Caco-2 (cell line): Measurements from ENCODE around the gene RLN2. TPM values are rescaled to one million over a fixed set of nuclear protein-coding genes. Genes with fewer than 3 reads are reported as not detected.
"Not testable (repeated sequence)": the region's sequence is repeated elsewhere in the genome, so short reads cannot be mapped to it uniquely, and the experiment has no call there.

Experiments
- BruUV-seq: library from RNA; stranded (reverse); fragments of 400-500 nt; replicated peaks from 2 replicates; lab custom pipeline; 2021; lab: Mats Ljungman, UMichigan
- CTCF ChIA-PET: fragments of 300-600 bp; sonication (Branson Sonifier 250); formaldehyde crosslinking; loops from one replicate; lab custom pipeline; 2022; ENCODE audit warnings: antibody characterized with exemption; lab: Charles Lee
- POLR2A ChIA-PET: fragments of 300-600 bp; sonication (Branson Sonifier 250); formaldehyde crosslinking; loops from one replicate; lab custom pipeline; 2022; ENCODE audit warnings: antibody characterized with exemption; lab: Charles Lee
- DNase-seq, 2 experiments: peaks; one replicate each; pipeline versions ENCODE4 v3.0.0 to v3.0.0-alpha.2; 2020 to 2022
- H3K27me3 ChIP-seq: replicated peaks from 2 replicates; pipeline ENCODE4 v1.6.0; 2011; ENCODE audit warnings: low read length; ENCODE audit not compliant: control insufficient read depth, insufficient read depth
- H3K36me3 ChIP-seq: 2 replicates; pipeline ENCODE4 v1.5.1; 2011; ENCODE audit warnings: low read length; ENCODE audit not compliant: control insufficient read depth, insufficient read depth
- H3K4me1 ChIP-seq: fragments of 250-450 bp; sonication (Bioruptor Pico); 2 replicates; pipeline ENCODE4 v1.5.1; 2020; ENCODE audit warnings: mild to moderate bottlenecking
- H3K4me3 ChIP-seq: 2 replicates; pipeline ENCODE4 v1.5.1; 2011; ENCODE audit warnings: low read depth, mild to moderate bottlenecking, control low read depth, low read length
- H3K9me3 ChIP-seq: fragments of 250-450 bp; sonication (Bioruptor Pico); 2 replicates; pipeline ENCODE4 v1.5.1; 2020; ENCODE audit warnings: mild to moderate bottlenecking, moderate library complexity
- H3K27ac Mint-ChIP-seq: one replicate; pipeline ENCODE4 v1.8.0; 2022; ENCODE audit warnings: mixed read lengths; ENCODE audit not compliant: unreplicated experiment
- H3K27me3 Mint-ChIP-seq: one replicate; pipeline ENCODE4 v1.8.0; 2022; ENCODE audit warnings: mixed read lengths; ENCODE audit not compliant: insufficient read depth, unreplicated experiment
- H3K36me3 Mint-ChIP-seq: one replicate; pipeline ENCODE4 v1.8.0; 2022; ENCODE audit warnings: mild to moderate bottlenecking, mixed read lengths; ENCODE audit not compliant: insufficient read depth, unreplicated experiment
- H3K4me1 Mint-ChIP-seq: one replicate; pipeline ENCODE4 v1.8.0; 2022; ENCODE audit warnings: low read depth, mixed read lengths; ENCODE audit not compliant: unreplicated experiment
- H3K4me3 Mint-ChIP-seq: one replicate; pipeline ENCODE4 v1.8.0; 2022; ENCODE audit warnings: mild to moderate bottlenecking, moderate library complexity, mixed read lengths; ENCODE audit not compliant: unreplicated experiment
- H3K9me3 Mint-ChIP-seq: one replicate; pipeline ENCODE4 v1.8.0; 2022; ENCODE audit warnings: mixed read lengths; ENCODE audit not compliant: unreplicated experiment
- CTCF ChIP-seq, 2 experiments: fragments of 200-600 bp in 1 of 2; IDR thresholded peaks; 1 replicate in 1 of 2; 2 replicates in 1 of 2; pipeline versions ENCODE4 v1.5.1 to v1.8.0; 2011 to 2022; ENCODE audit warnings: antibody characterized with exemption in 1 of 2, control low read depth in 1 of 2, inconsistent platforms in 1 of 2, low read depth in 1 of 2, low read length in 1 of 2, mild to moderate bottlenecking in 1 of 2, moderate library complexity in 1 of 2; ENCODE audit not compliant: insufficient read depth in 1 of 2, severe bottlenecking in 1 of 2, unreplicated experiment in 1 of 2
- intact Hi-C: fragments of 100-400 bp; cut with micrococcal nuclease; formaldehyde crosslinking; loops from one replicate; pipeline ENCODE4 v1.10.0; 2022; ENCODE audit not compliant: unreplicated experiment
- total RNA-seq: library from RNA; stranded (reverse); gene quantifications from 2 replicates; pipeline ENCODE4 v1.2.3, GENCODE V29; 2022

Gene RLN2
- total RNA-seq, 1 experiment from 2014 or later = 3.4 TPM

DNA sequence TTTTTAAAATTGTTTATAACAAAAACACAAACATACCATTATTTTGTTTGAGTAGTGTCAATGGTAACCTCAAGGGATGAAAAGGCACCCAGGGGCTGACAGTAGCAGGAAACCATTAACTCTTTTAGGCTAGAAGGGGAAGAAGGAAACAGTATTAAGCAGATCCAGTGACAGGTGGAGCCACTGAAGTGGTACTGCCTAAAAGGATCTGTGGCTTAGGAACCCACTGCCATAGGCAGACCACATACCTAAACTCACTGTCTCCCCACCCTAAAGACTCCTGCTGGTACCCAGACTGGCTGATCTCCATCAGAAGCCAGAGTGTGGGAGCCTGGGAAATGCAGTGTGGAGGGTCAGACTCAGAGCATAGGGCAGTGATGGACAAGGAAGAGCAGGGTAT is 21.7 kb upstream of the RLN2 start:
- ChIA-PET POLR2A (no interaction called here), CTCF (no interaction called here)
- Histone ChIP-seq H3K36me3 (no peaks in the 10 kb centered on the region), H3K27me3 (no peaks in the 10 kb centered on the region), H3K4me3 (no peak overlapping the region), H3K9me3 (no peaks in the 10 kb centered on the region), H3K4me1 (no peaks in the 10 kb centered on the region)
- Mint-ChIP-seq H3K36me3 (no peaks in the 10 kb centered on the region), H3K4me3 (no peak overlapping the region), H3K9me3 (peaks cover 9% of the 10 kb centered on the region), H3K4me1 (no peaks in the 10 kb centered on the region), H3K27me3 (peaks cover 6% of the 10 kb centered on the region), H3K27ac (no peak overlapping the region)
- no peak for DNase-seq
- intact Hi-C loops = no loop called here
- no TSS peak for BruUV-seq
- no peak for TF ChIP-seq CTCF (IDR thresholded peaks at IDR 0.05; ENCODE audit: insufficient read depth in 1 of 2, low read depth in 1 of 2, low read length in 1 of 2, severe bottlenecking in 1 of 2, unreplicated experiment in 1 of 2)

DNA sequence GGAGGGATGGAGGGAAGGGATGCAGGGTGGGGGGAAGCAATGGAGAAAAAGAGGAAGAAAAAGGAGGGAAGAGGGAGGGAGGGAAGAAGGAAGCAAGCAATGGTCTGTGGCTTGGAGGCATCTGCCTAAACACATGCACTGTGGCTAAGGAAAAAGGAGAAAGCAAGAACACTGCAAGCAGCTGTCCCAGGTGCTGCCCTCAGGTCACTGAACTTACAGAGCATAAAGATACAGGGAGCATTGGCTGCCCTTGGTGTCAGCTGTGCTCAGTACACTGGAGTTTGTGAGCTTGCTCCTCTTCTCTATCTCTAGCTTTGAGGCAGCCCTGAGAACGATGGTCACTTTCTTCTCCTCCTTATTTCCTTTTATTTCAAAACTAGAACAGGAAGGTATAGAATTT is 17.1 kb upstream of the RLN2 start:
- DNase-seq, H3K4me3 Mint-ChIP-seq, H3K27me3 ChIP-seq, H3K4me1 Mint-ChIP-seq, BruUV-seq, H3K27ac Mint-ChIP-seq, H3K9me3 Mint-ChIP-seq, H3K4me1 ChIP-seq, H3K27me3 Mint-ChIP-seq, H3K36me3 ChIP-seq, H3K4me3 ChIP-seq, H3K9me3 ChIP-seq, H3K36me3 Mint-ChIP-seq, POLR2A ChIA-PET: not testable (repeated sequence)
- intact Hi-C loops = loop anchor here (1.0 kb wide), 1 partner anchor 135 kb away; no protein-coding TSS in a partner anchor
- CTCF ChIA-PET = interaction anchor here (1.0 kb wide), 1 partner anchor 135 kb away, joined by 11 read pairs; no protein-coding TSS in a partner anchor

DNA sequence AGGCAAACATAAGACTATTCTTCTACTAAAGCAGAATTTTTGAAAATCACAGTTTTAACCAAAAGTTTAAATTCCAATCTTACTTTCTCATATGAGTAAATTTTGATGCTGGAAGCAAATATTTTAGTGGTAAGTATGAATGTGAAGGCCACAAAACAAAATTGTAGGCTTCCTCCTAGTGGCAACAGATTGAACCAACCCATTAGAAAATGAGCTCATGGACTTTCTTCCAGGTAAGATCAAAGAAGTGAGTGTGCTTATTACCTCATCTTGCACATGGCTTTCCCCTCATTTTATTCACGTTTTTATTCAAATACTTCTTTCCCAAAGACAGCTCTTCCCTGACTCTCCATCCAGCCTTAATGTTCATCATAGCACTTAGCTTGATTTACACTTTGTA is 16.5 kb upstream of the RLN2 start:
- ChIA-PET CTCF (interaction anchor here (1.0 kb wide), 1 partner anchor 135 kb away, joined by 11 read pairs; no protein-coding TSS in a partner anchor), POLR2A (no interaction called here)
- Histone ChIP-seq H3K4me3 (no peak overlapping the region), H3K36me3 (no peaks in the 10 kb centered on the region), H3K9me3 (no peaks in the 10 kb centered on the region), H3K27me3 (no peaks in the 10 kb centered on the region), H3K4me1 (no peaks in the 10 kb centered on the region)
- no peak for TF ChIP-seq CTCF (IDR thresholded peaks at IDR 0.05; ENCODE audit: insufficient read depth in 1 of 2, low read depth in 1 of 2, low read length in 1 of 2, severe bottlenecking in 1 of 2, unreplicated experiment in 1 of 2)
- Mint-ChIP-seq H3K9me3 (no peaks in the 10 kb centered on the region), H3K27ac (no peak overlapping the region), H3K36me3 (no peaks in the 10 kb centered on the region), H3K4me1 (no peaks in the 10 kb centered on the region), H3K4me3 (no peak overlapping the region), H3K27me3 (peaks cover 4% of the 10 kb centered on the region)
- intact Hi-C loops = loop anchor here (1.0 kb wide), 1 partner anchor 135 kb away; no protein-coding TSS in a partner anchor
- DNase-seq = no peak
- no TSS peak for BruUV-seq

GRCh38 chr9:5316406-5316805 is 11.9 kb upstream of the RLN2 start:
- peaks cover 10% of the 10 kb centered on the region for H3K9me3 Mint-ChIP-seq
- intact Hi-C loops, H3K27ac Mint-ChIP-seq, H3K4me3 ChIP-seq, H3K36me3 Mint-ChIP-seq, H3K4me1 Mint-ChIP-seq, H3K4me3 Mint-ChIP-seq, H3K27me3 ChIP-seq, BruUV-seq, H3K27me3 Mint-ChIP-seq, H3K4me1 ChIP-seq, POLR2A ChIA-PET, H3K9me3 ChIP-seq, DNase-seq, CTCF ChIA-PET, H3K36me3 ChIP-seq: not testable (repeated sequence)
